Epithelial cell of prostate (primary cell): Measurements from ENCODE around the gene CRY2.

Experiments
- DNase-seq: peaks from one replicate; pipeline ENCODE4 v3.0.0-alpha.2; 2011; ENCODE audit warnings: low read depth, low spot score
- H3K27ac ChIP-seq: fragments of 450-650 bp; 2 replicates; pipeline ENCODE4 v1.5.1; 2017; ENCODE audit warnings: mild to moderate bottlenecking

The CRY2 gene

DNA sequence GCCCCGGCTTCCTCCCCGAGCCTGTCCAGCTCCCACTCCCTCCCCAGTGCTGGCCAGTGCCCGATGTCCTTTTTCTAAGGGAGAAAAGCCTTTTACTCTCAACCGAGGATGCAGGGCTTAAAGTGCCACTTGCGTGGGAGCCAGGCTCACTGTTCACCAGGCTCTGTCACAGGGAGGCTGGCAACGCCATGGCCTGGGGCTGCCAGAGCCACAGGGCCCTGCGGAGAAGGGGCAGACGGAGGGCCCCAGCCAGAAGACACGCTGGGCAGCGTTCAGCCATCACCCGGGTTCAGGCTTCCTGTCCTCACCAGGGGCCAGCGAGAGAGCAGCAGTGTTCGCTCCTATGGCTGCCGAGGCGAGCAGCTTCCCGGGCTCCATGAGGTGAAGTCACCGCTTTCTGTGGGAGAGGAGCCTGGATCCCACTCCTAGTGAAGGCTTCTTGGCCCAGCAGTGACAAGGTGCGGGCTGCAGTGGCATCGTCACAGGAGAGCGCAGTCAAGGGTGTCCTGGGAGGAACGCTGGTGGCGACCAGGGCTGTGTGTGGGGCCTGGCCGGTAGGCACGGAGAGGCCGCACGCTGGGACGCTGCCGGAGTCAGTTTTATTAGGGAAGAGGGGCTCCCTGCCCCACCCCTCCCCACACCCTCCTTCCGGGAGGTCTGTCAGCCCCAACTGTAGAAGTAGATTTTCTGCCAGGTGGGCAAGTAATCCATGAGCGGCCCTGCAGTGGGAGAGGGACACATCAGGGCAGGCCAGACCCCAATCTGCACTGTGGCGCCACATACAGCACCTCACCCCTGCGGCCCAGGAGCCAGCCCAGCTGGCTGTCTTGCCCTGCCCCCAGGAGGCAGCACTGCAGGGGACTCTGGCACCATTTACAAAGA, 62.6 kb downstream of the CRY2 start:
- no peak for DNase-seq
- H3K27ac ChIP-seq: no peak overlapping the region

DNA sequence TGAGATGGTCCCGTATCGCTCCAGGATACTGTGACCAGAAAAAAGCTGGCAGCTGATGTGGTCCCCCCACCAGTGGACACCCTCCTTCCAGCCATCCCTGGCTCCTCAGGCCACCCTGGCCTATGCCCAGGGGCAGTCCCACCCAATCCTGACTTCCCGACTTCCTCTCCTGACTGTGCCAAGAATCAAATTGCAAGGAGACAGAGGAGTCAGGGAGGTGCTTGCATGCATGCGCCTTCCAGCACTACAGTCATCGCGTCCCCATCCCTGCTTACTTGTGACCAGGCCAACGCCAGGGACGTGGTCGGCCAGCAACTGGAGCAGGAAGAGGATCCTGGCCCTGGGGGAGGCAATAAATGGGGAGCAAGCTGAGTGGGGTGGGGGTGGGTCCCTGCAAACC, 63.3 kb downstream of the CRY2 start:
- DNase-seq: no peak
- no peak overlapping the region for H3K27ac ChIP-seq

DNA sequence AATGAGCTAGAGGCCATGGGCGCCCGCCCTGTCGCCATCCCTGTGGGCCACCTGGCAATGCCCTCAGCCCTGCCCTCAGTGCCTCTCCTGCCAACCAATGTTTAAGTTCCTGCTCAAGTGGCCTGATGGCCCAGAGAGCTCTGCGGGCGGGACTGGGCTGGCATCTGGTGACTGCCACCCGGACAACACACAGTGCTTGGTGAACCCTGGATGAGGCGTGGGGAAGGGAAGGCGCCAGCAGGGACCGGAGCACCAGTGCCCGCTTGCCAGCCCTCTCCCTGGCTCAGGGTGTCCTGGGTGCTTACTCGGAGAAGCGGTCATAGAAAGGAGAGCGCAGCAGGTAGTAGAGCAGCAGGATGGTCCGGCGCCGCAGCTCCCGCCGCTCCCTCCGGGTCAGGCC, 66.2 kb downstream of the CRY2 start:
- H3K27ac ChIP-seq: no peak overlapping the region
- no peak for DNase-seq

DNA sequence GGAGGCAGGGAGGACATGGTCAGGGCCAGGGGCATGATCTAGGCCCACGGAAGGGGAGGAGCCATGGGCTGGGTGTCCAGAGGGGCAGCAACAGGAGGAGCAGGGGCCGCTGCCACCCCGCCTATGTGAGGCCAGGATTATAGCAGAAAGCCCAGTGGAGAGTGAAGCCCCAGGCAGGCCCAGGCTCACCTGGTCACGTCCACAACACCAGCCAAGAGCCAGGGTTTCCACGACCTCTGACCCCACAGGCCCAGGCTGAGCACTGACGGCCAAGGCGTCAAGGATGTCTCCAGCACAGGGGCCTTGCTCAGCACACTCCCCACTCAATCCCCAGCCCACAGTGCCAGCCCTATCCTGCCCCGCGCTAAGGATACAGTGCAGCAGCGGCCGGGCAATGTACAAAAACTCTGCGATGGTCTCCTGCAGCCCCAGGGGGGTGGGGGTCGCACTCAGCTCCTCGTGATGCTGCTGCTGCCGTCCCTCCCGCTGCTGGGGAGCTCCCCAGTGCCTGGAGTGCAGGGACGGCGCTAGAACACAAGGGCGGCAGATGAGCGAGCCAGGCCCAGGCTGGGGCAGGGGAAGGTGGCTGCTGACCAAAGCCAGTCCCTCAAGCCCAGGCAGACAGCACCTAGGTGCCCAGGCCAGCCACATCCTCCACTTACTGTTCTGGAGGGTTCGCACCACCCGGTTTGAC, 66.8 kb downstream of the CRY2 start:
- no peak overlapping the region for H3K27ac ChIP-seq
- no peak for DNase-seq

DNA sequence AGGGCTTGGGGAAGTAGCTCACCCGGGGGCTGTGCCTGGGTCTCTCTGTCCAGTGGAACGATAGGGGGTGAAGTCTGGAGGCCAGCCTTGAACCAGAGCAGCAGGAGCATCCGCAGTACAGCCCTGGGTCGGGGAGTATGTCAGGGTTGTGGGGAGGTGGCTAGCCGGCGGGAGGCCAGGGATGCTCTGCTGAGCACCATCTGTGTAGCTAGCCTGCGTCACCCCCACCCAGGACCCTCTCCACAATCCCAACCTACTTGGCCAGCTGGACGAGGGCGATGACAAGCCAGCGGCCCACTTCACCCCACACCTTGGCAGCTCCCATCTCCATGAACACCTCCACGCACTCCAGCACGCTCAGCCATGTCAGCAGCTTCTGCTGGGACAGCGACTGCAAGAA, 68.2 kb downstream of the CRY2 start:
- DNase-seq: no peak
- no peak overlapping the region for H3K27ac ChIP-seq

DNA sequence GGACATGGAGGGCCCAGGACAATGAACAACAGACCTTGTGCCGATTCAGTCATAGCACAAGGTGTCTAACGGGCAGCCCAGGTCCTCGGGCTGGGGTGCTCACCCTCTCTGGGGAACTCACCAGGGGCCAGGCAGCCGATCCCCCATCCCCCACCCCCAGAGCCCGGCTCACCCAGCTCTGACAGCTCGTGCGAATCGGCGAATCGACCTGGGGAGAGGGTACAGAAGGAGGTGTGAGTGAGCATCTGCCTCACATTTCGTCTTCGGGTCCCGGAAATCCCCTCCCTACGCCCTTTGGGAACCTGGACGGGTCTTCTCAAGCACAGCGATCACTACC, 70.0 kb downstream of the CRY2 start:
- DNase-seq: no peak
- H3K27ac ChIP-seq: peak overlapping the region; percentile 89

DNA sequence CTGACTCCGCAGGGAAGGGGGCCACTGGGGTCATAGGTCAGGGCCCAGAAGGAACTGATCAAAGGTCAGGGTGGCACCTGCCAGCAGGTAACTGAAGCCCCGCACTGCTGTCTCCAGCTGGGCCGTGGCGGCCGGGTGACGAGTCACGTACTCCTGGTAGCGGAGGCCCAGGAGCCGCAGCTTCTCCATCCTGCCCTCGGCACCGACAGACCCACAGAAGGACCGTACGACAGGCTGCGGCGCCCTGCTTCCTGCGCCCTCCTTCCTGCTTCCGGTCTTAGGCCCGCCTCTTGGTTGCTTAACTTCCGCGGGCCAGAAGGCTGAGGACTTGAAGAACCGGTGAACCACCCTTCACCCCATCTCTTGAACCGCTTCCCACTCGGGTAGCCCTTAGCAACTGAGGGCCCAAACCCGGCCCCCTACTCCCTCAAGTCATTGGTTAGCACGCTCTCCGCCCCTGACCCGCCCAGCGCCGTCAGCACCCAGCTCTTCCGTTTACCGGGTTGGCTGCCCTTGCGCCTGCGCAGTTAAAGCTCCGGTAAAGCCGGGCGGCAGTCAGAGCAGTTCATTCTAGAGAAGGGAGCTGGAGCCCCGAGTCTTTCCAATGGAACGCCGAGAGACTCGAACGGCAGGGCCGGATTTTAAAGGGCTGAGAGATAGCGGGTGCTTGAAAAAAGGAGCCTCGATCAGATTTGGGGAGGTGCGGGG, 70.5 kb downstream of the CRY2 start, which contains the start of gene PEX16:
Gene PEX16 (minus strand): TSS at position 255 of the 708 bp plus-strand sequence. CDS start 66 bp downstream, at position 189.
- DNase-seq: peak; percentile 99

DNA sequence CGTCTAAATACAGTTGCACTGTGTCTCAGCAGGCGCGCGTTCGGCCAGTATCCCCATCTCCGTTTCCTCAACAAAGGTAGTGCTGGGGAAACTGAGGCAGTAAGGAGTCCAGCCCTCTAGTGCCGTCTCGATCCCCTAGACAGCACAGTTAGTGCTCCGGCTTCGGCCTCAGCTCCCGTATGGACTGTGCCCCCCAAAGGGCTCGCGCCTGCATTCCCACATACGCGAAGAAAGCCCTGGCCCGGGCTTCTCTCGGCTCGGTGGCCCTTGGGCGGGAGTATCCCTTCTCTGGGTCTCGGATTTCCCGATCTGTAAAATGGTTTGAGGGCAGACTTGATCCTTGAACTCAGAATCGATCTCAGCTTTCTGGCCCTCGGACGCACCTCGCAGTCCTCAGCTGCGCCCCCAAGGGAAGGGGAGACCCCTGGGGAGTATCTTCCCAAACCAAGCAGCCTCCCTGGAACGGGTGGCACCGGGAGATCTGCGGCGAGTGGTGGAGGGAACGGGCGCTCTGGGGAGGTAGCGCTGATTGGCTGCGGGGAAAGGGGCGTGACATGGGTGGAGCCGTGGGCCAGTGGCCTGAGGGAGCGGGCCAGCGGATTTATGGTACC, 71.2 kb downstream of the CRY2 start:
- peak overlapping the region; percentile 89 for H3K27ac ChIP-seq
- DNase-seq: no peak

More for the DNA sequence above, 70.5 kb downstream of the CRY2 start, which contains the start of gene PEX16:
- H3K27ac ChIP-seq: peak within 1 kb of the TSS; percentile 89

DNA sequence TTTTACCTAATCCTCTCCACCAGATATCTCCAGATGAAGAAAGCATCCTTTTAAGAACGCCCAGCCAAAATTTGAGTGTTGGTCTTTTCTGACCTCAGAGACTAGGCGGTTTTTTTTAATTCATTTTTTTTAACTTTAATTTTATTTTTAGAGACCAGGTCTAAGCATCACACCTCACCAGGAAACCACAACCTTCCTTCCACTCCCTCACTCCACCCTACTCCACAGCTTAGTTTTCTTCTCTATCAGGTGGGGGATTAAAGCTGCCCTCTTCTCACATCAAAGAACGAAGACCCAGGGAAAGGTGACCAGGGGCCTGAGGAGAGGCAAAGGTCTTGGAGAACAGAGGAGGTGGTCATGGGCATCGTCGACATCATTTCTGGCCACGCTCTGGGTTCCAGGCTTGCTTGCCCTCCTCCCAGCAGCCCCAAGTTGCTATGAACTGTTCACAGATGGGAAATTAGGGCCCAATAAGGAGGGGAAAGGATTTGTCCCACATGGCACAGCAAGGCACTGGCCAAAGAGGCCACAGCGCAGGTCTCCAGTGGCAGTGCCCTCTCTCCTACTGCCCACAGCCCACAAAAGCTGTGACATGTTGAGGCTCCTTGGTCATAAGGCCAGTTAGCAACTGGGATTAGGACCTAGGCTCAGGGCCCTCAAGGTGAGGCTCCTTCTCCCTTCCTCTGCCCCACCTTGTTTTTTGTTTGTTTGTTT, 71.8 kb downstream of the CRY2 start:
- no peak for DNase-seq
- H3K27ac ChIP-seq: no peak overlapping the region

DNA sequence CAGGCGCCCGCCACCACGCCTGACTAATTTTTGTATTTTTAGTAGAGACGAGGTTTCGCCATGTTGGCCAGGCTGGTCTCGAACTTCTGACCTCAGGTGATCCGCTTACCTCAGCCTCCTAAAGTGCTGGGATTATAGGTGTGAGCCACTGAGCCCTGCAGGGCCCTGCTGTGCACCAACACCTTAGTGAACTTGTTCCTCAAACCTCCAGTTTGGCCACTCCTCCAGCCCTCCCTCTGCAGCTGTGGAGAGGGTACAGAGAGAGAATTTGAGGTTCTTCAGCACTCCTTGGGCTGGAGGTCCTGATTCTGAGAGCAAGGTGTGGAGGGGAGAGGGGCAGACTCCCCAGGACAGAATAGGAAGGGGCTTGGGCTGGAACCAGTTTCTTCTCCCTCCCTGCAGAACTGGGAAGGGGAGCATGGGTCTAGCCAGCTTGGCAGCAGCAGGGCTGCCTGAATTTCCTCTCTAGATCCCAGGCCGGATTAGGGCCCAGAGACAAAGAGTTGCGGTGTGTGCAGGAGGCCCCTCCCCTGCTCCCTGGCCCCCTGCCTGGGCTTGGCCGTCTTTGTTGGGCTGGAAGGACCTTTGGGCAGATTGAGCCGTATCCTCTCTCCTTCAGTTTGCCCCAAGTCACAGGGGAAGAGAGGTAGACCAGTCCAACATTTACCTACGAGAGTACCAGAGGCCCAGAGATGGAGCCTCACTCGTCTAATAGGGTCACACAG, 72.7 kb downstream of the CRY2 start:
- no peak for DNase-seq
- no peak overlapping the region for H3K27ac ChIP-seq

DNA sequence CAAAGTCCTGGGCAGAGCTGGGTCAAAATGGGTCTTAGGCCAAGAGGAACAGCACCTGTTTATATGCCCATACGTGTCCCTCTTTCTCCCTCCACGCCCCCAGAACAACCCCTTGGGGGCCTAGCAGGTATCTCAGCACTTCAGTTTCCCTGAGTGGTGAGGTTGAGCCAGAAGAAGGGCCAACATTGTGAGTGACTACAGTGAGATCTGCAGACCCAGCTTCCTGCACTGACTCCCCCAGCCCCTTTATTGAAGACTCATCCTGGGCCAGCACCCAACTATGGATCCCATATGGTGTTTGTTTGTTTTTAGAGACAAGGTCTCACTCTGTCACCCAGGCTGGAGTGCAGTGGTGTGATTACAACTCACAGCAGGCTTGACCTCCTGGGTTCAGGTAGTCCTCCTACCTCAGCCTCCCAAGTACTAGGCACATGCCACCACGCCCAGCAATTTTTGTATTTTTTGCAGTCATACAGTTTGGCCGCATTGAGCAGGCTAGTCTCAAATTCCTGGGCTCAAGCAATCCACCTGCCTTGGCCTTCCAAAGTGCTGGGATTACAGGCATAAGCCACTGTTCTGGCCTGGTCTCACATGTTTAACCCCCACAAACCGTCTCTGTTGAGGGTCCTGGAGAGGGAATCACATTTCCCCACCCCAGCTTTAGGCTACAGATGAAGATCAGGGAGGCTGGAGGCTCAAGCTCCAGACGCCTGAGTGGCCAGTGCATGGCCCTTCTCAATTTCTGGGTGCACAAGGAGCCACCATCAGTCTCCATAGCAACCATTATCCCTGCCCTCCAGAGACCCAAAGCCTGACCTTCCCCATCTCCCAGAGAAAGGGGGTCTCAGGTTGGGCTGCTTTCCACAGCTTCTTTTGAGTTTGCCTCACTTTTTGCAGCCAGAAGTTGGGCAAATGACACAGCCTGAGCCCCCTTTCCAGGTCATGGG, 73.5 kb downstream of the CRY2 start:
- H3K27ac ChIP-seq: no peak overlapping the region
- no peak for DNase-seq

DNA sequence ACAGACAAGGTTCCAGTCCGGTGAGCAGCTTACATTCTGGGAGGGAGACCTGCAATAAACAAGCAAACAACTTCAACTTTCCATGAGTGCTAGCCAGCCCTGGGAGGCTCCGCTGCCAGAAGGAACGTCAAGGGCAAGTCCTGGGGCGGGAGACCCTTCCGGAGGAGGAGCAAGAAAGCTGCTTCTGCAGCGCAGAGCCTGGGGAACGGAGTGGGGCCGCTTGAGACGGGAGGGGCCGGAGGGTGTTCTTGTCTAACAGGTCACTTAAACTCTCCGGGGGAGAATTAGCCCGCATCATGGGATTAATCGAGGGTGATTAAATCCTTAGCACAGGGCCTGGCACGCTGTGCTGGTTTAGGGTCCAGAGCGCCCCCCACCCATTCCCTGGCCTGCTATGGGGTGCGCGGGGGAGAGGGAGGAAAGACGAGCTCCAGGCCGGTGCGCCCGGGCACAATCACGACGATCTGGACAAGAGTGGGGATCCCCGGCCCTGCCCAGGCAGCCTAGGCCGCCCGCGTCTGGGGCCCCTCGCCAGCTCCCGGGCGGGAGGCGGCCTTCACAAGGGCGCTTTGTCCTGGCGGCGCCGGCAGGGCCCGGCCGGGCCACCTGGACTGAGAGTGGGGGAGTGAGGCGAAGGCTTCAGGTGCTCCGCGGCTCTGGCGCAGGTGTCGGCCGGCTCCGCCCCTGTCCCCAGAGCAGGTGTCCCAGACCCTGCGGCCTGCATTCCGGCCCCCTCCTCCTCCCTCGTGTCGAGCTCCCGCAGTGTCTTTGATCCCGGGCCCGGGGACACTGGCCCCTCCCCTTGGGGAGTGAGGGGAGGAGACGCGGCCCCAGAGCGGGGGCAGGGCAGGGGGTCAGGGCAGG, 74.5 kb downstream of the CRY2 start:
- no peak for DNase-seq

DNA sequence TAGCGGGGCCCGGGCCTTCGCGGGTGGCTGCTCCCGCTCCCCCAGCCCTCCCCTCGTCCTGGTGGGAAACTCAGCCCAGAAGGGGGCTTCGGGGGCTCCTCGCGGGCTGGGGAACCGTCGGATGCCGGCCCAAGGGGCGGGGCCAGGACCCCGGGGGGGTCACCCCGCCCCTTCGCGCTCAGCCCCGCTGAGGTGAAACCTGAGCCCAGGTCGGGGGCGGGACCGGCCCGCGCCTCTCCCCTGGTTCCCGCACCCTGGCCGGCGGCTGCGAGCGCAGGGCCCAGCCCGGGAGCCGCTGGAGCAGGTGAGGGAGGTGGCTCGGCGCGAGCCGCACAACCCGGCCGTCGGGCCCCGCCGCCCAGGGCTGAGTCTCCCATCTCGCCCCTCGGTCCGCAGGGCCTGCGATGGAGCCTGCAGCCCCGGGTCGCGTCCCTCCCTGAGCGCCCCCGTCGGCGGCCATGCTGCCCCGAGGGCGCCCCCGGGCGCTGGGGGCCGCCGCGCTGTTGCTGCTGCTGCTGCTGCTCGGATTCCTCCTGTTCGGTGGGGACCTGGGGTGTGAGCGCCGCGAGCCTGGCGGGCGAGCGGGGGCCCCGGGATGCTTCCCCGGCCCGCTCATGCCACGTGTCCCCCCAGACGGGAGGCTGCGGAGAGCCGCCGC, 75.3 kb downstream of the CRY2 start, which contains the start of gene LARGE2:
Gene LARGE2 (plus strand): TSS at position 232 of the 658 bp plus-strand sequence. CDS start 227 bp downstream, at position 459.
- DNase-seq: no peak
- H3K27ac ChIP-seq: no peak within 1 kb of the TSS

More for the DNA sequence above, 74.5 kb downstream of the CRY2 start:
- no peak overlapping the region for H3K27ac ChIP-seq

DNA sequence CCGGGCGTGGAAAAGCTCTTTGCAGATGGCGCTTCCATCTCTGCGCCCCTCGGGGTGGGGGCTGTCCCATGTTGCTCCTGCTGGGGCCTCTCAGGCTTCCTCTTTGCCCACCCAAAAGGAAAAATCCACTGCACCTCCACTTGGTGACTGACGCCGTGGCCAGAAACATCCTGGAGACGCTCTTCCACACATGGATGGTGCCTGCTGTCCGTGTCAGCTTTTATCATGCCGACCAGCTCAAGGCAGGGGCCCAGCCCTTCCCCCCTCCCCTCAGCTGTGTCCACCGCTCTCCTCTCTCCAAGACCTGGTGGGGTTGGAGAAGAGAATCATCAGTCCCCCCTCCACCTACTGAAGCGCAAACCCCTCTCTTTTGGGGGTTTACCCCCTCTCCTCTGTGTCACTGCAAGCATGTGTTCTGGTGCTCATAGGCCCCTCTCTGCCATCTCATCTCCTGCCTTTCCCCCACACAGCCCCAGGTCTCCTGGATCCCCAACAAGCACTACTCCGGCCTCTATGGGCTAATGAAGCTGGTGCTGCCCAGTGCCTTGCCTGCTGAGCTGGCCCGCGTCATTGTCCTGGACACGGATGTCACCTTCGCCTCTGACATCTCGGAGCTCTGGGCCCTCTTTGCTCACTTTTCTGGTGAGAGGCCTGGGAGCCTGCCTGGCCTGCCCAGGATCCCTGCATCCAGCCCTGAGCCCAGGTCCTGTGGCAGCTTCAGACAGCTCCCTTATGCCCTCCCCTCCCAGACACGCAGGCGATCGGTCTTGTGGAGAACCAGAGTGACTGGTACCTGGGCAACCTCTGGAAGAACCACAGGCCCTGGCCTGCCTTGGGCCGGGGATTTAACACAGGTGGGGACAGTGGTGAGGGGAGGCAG, 77.0 kb downstream of the CRY2 start:
- no peak for DNase-seq
- no peak overlapping the region for H3K27ac ChIP-seq

DNA sequence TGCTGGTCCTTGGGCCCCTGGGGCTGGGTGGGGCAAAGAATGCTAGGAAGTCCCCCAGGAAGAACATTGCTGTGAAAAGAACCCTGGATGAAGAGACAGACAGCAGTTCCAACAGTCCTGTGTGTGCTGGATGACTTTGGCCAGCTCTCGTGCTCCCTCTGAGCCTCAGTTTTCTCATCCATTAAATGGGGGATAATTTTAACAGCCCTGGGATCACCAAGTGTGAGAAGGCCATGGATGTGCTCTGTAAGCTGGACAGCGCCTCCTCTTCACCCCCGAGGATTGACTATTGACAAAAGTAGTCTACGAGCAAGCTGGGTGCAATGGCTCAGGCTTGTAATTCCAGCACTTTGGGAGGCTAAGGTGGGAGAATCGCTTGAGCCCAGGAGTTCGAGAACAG, 77.7 kb downstream of the CRY2 start:
- H3K27ac ChIP-seq: no peak overlapping the region
- DNase-seq: no peak

DNA sequence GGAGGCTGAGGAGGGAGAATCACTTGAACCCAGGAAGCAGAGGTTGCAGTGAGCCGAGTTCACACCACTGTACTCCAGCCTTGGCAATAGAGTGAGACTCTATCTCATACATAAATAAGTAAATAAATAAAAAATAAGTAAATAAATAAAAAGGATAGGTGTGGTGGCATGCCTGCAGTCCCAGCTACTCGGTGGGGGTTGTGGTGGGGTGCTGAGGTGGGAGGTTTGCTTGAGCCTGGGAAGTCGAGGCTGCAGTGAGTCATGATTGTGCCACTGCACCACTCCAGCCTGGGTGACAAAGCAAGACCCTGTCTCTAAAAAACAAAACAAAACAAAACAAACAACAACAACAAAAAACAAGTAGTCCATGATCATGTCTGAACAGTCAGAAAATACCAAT, 78.3 kb downstream of the CRY2 start:
- H3K27ac ChIP-seq: no peak overlapping the region
- no peak for DNase-seq
